Fibroblast of skin of right biceps (primary cell): ENCODE measurements around the gene XYLT1.
A peak's percentile ranks its signal among the peaks of the same experiment; 100 is the strongest.

ENCODE experiments used
- DNase-seq: peaks from one replicate; pipeline ENCODE4 v3.0.0-alpha.2; 2013

The XYLT1 gene

DNA sequence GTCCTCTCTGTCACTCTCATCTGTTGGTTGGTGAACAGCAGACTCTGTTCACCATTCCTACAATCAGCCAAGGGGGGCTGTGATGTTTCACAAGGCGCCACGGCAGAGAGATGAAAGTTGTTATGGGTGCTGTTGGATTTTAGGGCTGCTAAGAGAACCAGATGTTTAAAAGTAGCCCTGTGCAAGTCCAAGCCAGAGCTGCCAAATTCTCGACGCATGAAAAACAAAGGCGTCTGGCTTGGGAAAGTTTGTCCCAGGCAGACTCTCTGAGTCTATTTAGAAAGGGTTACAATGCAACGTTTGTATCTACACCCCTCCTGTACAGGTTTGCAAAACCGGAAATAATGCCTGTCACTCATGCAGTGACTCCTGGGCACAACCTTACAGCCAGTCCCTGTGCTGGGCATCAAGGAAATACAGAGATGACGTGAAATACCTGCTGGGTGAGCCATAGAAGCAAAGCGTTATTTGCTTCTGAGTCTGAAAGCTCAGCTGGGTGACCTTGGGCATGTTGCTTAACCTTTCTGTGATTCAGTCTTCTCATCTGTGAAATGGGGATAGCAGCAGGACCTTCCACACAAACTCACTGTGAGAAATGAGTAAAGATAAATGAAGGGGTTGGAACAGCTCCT lies 74.8 kb downstream of the XYLT1 start:
- no peak for DNase-seq

GRCh38 chr16:17392857-17393692 lies 77.7 kb downstream of the XYLT1 start:
- DNase-seq, result no peak

- DNase-seq, result no peak
Measured at GRCh38 chr16:17392127-17392856, 78.5 kb downstream of the XYLT1 start.

DNA sequence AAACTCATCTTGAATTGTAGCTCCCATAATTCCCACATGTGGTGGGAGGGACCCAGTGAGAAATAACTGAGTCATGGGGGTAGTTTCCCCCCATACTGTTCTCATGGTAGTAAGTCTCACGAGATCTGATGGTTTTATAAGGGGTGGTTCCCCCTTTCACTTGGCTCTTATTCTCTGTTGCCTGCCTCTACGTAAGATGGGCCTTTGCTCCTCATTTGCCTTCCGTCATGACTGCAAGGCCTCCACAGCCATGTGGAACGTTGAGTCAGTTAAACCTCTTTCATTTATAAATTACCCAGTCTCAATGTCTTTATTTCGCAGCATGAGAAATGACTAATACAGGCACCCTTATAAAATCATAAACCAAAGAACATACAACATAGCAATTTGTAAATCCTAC lies 79.0 kb downstream of the XYLT1 start:
- no peak for DNase-seq

DNA sequence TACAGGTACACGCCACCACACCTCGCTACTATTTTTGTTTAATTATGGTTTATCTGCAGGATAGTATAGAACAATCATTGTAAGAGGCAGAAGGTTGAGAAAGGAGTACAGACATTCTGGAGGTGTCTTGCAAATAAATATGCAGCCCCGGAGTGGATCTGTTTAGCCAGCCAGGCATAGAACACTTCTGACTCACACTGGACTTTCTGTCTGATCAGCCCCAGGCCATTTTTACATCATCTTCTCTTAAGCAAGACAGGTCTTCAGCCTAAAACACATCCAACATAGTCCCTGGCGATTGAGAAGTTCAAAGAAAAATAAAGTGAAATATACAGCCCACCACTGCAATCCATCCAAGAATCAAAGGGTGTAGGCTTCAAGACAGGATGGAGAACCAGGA lies 81.4 kb downstream of the XYLT1 start:
- DNase-seq, result peak; percentile 55

DNA sequence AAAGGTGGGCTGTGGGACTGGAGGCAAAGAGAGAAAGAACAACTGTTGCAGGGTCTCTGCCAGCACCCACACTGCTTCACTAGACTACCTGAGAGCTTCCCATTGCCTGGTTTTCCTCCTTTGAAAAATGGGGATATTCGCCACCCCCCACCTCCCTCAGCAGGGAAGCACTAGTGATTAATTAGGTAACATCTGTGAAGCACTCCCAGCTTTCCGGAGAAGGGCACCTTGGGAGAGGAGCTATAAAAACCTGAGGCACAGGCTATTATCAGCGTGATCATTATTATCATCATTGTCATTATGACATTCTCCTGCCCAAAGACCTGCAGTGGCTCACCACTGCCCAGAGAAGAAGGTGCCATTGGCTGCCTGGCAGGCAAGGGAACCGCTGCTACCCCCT lies 83.5 kb downstream of the XYLT1 start:
- DNase-seq, result no peak

DNA sequence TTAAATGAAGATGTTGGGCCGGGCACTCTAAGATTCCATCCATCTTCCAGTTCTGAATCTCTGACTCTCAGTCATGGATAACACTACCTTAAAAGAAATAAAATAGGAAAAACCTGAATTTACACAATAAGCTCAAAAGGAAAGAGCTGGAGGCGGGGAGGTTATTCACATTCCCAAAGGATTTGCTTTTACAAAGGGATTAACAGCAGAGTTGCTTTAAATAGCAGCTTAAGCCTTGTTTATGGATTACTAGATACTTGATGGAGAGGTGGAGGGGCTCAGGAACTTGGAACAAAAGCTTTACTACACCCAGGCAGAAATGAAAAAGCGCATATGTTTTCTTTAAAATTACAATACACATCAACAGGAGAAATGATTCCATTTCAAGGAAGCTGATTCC lies 84.5 kb downstream of the XYLT1 start:
- DNase-seq, result no peak

DNA sequence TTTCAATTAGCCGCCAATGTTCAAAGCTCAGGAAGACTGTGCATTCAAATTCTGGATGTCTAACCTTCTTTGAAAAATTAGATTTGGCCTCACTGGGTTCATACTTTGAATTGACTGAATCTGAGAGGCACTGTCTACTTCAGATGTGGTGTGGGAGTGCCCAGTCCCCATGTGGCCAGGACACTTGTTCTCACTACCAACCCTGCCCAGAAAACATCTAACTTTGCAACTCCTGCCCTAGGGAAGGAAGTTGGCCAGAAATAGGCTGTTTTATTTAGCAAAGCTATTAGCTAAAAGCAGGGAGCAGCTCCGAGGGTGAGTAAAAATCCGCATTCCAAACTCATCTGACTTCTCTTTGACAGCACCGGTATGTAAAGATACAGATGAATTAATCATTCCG lies 86.3 kb downstream of the XYLT1 start:
- DNase-seq, result no peak

GRCh38 chr16:17382949-17383863 lies 87.6 kb downstream of the XYLT1 start:
- no peak for DNase-seq

DNA sequence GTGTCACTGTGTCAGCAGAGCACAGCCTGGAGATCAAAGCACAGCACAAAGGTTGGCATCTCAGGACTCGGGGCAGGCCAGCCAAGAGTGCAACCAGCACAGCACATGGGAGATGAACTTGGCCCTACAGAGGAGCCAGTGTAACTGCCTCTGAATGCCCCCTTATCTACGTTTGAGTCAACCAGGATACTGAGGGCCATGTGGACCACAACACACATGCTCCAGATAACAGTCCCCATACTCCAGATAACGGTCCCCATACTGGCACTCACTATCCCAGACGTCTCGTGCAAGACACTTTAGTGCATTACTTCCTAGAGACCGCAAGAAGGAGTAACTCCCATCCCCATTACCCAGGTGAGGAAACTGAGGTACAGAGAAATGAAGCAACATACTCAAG lies 88.2 kb downstream of the XYLT1 start:
- no peak for DNase-seq

DNA sequence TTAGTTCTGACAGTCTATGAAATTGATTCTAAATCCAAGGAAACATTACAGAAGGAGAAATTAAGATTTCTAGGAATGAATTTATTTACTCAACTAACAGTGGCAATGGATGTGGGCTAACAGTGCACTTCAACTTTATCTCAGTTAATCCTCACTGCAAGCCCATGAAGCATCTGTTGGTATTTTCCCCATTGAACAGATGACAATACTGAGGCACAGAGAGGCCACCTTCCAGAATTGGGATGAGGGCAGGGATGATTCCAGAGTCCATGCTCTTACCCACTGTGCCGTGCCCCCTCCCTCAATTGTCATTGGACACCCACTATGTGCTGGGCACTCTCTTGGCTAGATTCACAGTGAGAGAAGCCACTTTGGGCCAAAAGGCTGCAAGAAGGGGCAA lies 89.0 kb downstream of the XYLT1 start:
- DNase-seq, result no peak

GRCh38 chr16:17380613-17381012 lies 90.1 kb downstream of the XYLT1 start:
- DNase-seq, result peak; percentile 89

- peak; percentile 92 for DNase-seq
Measured at GRCh38 chr16:17379121-17379571, 91.6 kb downstream of the XYLT1 start.

GRCh38 chr16:17377360-17378324 lies 93.1 kb downstream of the XYLT1 start:
- DNase-seq, result peak; percentile 64

DNA sequence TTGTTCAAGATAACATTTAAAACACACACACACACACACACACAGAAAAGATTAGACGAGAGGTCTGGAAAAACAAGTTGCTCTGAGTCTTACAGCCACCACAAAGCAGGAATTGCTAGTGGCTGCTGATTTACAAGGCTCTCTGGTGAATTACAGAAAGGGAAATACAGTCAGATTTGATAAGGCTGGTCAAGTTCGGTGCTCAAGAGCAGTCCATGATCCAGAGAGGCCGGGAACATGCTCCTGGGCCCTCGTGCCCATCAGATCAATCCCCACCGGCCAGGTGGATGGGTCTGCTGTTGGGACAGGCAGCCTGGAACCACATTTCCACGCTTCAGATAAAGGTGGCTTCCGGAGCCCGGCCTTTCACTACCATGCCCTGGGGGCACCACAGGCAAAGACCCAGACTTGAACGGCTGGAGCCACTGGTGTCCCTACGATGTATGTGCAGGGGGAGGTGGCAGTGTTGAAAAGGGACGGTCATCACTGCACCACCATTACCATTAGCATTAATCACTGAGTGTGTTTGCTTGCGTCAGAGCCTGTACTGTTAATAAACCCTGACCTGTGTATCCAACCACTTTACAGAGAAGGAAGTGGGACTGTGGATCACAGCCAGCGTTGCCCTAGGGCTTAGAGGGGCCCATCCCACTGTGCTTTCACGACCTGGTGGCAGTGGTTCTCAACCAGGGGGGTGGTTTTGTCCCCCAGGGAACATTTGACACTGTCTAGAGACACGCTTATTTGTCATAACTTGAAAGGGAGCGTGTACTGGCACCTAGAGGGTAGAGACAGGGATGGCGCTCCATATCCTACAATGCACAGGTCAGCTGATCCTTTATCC lies 95.1 kb downstream of the XYLT1 start:
- no peak for DNase-seq

GRCh38 chr16:17374668-17375255 lies 96.0 kb downstream of the XYLT1 start:
- no peak for DNase-seq

GRCh38 chr16:17373533-17373932 lies 97.2 kb downstream of the XYLT1 start:
- DNase-seq, result no peak

DNA sequence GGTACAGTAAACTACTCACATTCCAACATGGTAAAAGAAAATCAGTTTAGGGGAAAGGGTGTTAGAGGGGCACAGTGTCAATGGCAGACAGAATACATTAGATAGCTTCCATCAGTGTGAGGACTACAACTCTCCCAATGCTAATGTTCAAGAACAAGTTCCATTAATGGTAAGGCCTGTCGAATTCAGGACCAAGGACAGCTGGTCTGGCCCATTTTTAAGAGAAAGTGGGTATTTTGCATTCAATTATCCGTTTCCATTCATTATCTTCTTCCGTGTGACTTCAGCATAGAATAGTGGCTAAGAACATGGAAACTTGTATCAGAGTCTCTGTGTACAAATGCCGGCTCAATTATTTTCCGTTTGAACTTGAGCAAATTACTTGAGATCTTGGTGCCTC lies 98.4 kb downstream of the XYLT1 start:
- no peak for DNase-seq

- no peak for DNase-seq
Measured at GRCh38 chr16:17371299-17371698, 99.5 kb downstream of the XYLT1 start.

DNA sequence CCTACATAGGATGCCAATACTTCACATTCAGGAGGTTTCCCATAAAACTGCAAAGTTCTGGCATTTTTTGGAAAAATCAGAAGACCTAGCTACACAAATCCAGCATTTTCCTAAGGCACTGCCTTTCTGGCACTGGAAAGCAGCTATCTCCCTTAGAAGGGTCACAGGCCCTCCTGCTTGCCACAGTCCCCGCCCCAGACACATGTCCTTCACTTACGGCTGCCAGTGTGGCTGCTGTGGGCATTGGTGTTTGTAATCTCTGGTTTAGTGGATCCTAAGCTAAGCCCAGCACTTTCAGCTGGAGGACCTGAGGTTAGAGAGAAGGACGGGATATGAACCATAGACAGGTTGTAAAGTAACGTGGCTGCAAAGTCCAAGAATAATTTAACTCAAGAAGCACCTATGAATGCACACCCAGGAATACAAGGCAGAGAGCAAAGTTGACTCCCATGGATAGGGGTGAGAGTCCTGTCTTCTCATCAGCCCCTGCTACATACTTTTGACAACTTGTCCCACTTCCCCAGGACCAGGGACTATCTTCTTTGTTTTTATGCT lies 100.0 kb downstream of the XYLT1 start:
- DNase-seq, result no peak
